HepG2 (cell line): ENCODE measurements around the gene LST1. TPM values are rescaled to one million over a fixed set of nuclear protein-coding genes. Genes with fewer than 3 reads are reported as not detected.

Experiments used
- ATAC-seq: fragments of 200-7000 bp; cut with Tn5 transposase; 3 replicates; pipeline ENCODE4 v1.9.1; 2020; ENCODE audit warnings: mild to moderate bottlenecking, moderate library complexity
- BruUV-seq: library from RNA; stranded (reverse); fragments of 400-500 nt; replicated peaks from 2 replicates; lab custom pipeline; 2021; lab: Mats Ljungman, UMichigan
- CTCF ChIA-PET: fragments of 300-600 bp; formaldehyde crosslinking; extraction: SDS; loops from one replicate; lab custom pipeline; 2021; ENCODE audit warnings: low total read pairs, inconsistent platforms, low intra/inter-chr PET ratio; lab: Yijun Ruan, JAX
- POLR2A ChIA-PET: fragments of 350-600 bp; sonication (Branson Sonifier 250); formaldehyde crosslinking; loops from one replicate; lab custom pipeline; 2020; ENCODE audit warnings: antibody characterized with exemption, inconsistent platforms; lab: Yijun Ruan, JAX
- DNase-seq: peaks from one replicate; pipeline ENCODE4 v3.0.0-alpha.2; 2015; ENCODE audit warnings: low spot score
- FAIRE-seq: peaks from 3 replicates; lab custom pipeline; 2011; peaks lifted over from hg19 to GRCh38; lab: Jason Lieb, UNC
- H2AFZ ChIP-seq: one replicate; pipeline ENCODE4 v1.6.1; 2011; ENCODE audit warnings: low read length, inconsistent platforms
- H3K27ac ChIP-seq: fragments of 300-600 bp; 3 replicates; pipeline ENCODE4 v1.8.0; 2011; ENCODE audit warnings: mixed run types, mild to moderate bottlenecking, mixed read lengths, low read length, inconsistent platforms; ENCODE audit not compliant: insufficient read depth; ENCODE audit errors: extremely low read length
- H3K27me3 ChIP-seq, 2 experiments: fragments of 200-600 bp in 1 of 2; 2 replicates in 1 of 2; 3 replicates in 1 of 2; pipeline versions ENCODE4 v1.6.0 to v1.8.0; 2011; ENCODE audit warnings: low read length in 2 of 2, mild to moderate bottlenecking in 2 of 2, moderate library complexity in 2 of 2, inconsistent platforms in 1 of 2; ENCODE audit not compliant: insufficient read depth in 2 of 2, control insufficient read depth in 1 of 2
- H3K36me3 ChIP-seq, 2 experiments: fragments of 200-600 bp in 1 of 2; replicated peaks in 1 of 2; 2 replicates in 1 of 2; 3 replicates in 1 of 2; pipeline versions ENCODE4 v1.5.1 to v1.8.0; 2011; ENCODE audit warnings: low read length in 2 of 2, inconsistent platforms in 1 of 2; ENCODE audit not compliant: insufficient read depth in 2 of 2, control insufficient read depth in 1 of 2
- H3K4me1 ChIP-seq: 2 replicates; pipeline ENCODE4 v1.5.1; 2012; ENCODE audit warnings: low read length, inconsistent platforms; ENCODE audit not compliant: insufficient read depth
- H3K4me2 ChIP-seq: 2 replicates; pipeline ENCODE4 v1.6.0; 2011; ENCODE audit warnings: low read depth, low read length, inconsistent platforms
- H3K4me3 ChIP-seq, 3 experiments: fragments of 200-600 bp in 1 of 3; sonication (generic), shearing (Covaris generic) in 1 of 3; replicated peaks in 1 of 3; 2 replicates each; pipeline ENCODE4 v1.5.1; 2011 to 2016; ENCODE audit warnings: low read length in 3 of 3, inconsistent platforms in 2 of 3, low read depth in 2 of 3, mild to moderate bottlenecking in 2 of 3, control low read depth in 1 of 3, mixed read lengths in 1 of 3; ENCODE audit not compliant: insufficient read depth in 1 of 3
- H3K79me2 ChIP-seq: one replicate; pipeline ENCODE4 v1.6.1; 2011; ENCODE audit warnings: low read length, inconsistent platforms; ENCODE audit not compliant: insufficient read depth
- H3K9ac ChIP-seq: 2 replicates; pipeline ENCODE4 v1.6.0; 2011; ENCODE audit warnings: mild to moderate bottlenecking, low read depth, low read length, inconsistent platforms; ENCODE audit not compliant: insufficient read depth
- H3K9me3 ChIP-seq: 2 replicates; pipeline ENCODE4 v1.5.1; 2012; ENCODE audit warnings: mild to moderate bottlenecking, low read length
- H4K20me1 ChIP-seq: 2 replicates; pipeline ENCODE4 v1.6.0; 2011; ENCODE audit warnings: inconsistent platforms, mild to moderate bottlenecking, low read length, moderate library complexity; ENCODE audit not compliant: insufficient read depth
- JUNB ChIP-seq: sonication (generic); formaldehyde crosslinking; IDR thresholded peaks from 2 replicates; pipeline ENCODE4 v1.8.0; 2022; ENCODE audit warnings: missing genetic modification reagents, mild to moderate bottlenecking, borderline replicate concordance
- KAT8 ChIP-seq: IDR thresholded peaks from 2 replicates; pipeline ENCODE4 v1.6.1; 2016; ENCODE audit warnings: missing genetic modification reagents, missing compliant biosample characterization
- KLF12 ChIP-seq: sonication (generic); formaldehyde crosslinking; IDR thresholded peaks from 2 replicates; pipeline ENCODE4 v1.4.0; 2020; ENCODE audit warnings: missing genetic modification reagents, borderline replicate concordance
- MXI1 ChIP-seq: IDR thresholded peaks from 3 replicates; pipeline ENCODE4 v1.6.1; 2012; ENCODE audit warnings: low read depth, low read length, inconsistent platforms, borderline replicate concordance
- NR3C1 ChIP-seq: sonication (generic); formaldehyde crosslinking; IDR thresholded peaks from 2 replicates; pipeline ENCODE4 v1.4.0; 2020; ENCODE audit warnings: missing genetic modification reagents
- PHF20 ChIP-seq: sonication (generic); formaldehyde crosslinking; IDR thresholded peaks from 2 replicates; pipeline ENCODE4 v1.5.0; 2020; ENCODE audit warnings: mild to moderate bottlenecking, missing genetic modification reagents
- RCOR2 ChIP-seq: IDR thresholded peaks from 2 replicates; pipeline ENCODE4 v1.6.1; 2016; ENCODE audit warnings: missing biosample characterization, missing genetic modification reagents
- ZNF276 ChIP-seq: sonication (generic); formaldehyde crosslinking; IDR thresholded peaks from 2 replicates; pipeline ENCODE4 v1.4.0; 2020; ENCODE audit warnings: mild to moderate bottlenecking, low read depth, missing genetic modification reagents
- ZNF337 ChIP-seq: sonication (generic); formaldehyde crosslinking; IDR thresholded peaks from 2 replicates; pipeline ENCODE4 v1.5.1; 2020; ENCODE audit warnings: missing genetic modification reagents, low read depth, mild to moderate bottlenecking, borderline replicate concordance
- ZNF562 ChIP-seq: sonication (generic); formaldehyde crosslinking; IDR thresholded peaks from 2 replicates; pipeline ENCODE4 v1.8.0; 2022; ENCODE audit warnings: missing genetic modification reagents, borderline replicate concordance
- ZSCAN31 ChIP-seq: sonication (generic); formaldehyde crosslinking; IDR thresholded peaks from 2 replicates; pipeline ENCODE4 v1.5.0; 2020; ENCODE audit warnings: low read depth, mild to moderate bottlenecking, missing genetic modification reagents
- WGBS: methylation state at CpG from one replicate; pipeline ENCODE4 v1.1.6; 2017; ENCODE audit warnings: low lambda C conversion rate; 5-methylcytosine and 5-hydroxymethylcytosine counted together
- in situ Hi-C: cut with HindIII; loops from 2 replicates; pipeline ENCODE4 v1.10.0; 2017; ENCODE audit warnings: low pct_unique_long_range_greater_than_20kb; ENCODE audit not compliant: extremely low pct_ligation_motif_present
- intact Hi-C: fragments of 100-400 bp; cut with micrococcal nuclease; formaldehyde crosslinking; loops from one replicate; pipeline ENCODE4 v1.10.0; 2022; ENCODE audit not compliant: unreplicated experiment
- polyA plus RNA-seq, 8 experiments: library from polyadenylated mRNA; depleted of rRNA in 3 of 8; stranded (reverse) in 7 of 8; unstranded in 1 of 8; fragments of >200 nt; fragmentation: Illumina TruSeq in 4 of 8; extraction: Trizol in 4 of 8; gene quantifications; 2 replicates each; pipeline versions ENCODE4 v1.2.1 to v1.2.3, GENCODE V29; 2011 to 2016; ENCODE audit warnings: low read depth in 4 of 8, missing spikeins in 1 of 8, mixed read lengths in 1 of 8; ENCODE audit not compliant: insufficient read depth in 1 of 8
- total RNA-seq, 5 experiments: library from RNA; depleted of rRNA; stranded (reverse); fragments of >200 nt; fragmentation: Illumina TruSeq; extraction: Trizol; gene quantifications; 2 replicates each; pipeline ENCODE4 v1.2.3, GENCODE V29; 2016; ENCODE audit warnings: low read depth in 1 of 5
- TF ChIP-seq, protein P1 (sequence below): sonication (generic); formaldehyde crosslinking; IDR thresholded peaks from 2 replicates; pipeline ENCODE4 v1.4.0; 2020; ENCODE audit warnings: low read depth, mild to moderate bottlenecking, missing genetic modification reagents
- TF ChIP-seq, protein P2 (sequence below): IDR thresholded peaks from 2 replicates; pipeline ENCODE4 v1.6.1; 2016; ENCODE audit warnings: missing compliant biosample characterization, missing genetic modification reagents, borderline replicate concordance

LST1 gene
- total and polyA plus RNA-seq, 2 of the 13 experiments (the other 11 are each of a cell fraction or from before 2014, with no cell fraction given) = not detected

DNA sequence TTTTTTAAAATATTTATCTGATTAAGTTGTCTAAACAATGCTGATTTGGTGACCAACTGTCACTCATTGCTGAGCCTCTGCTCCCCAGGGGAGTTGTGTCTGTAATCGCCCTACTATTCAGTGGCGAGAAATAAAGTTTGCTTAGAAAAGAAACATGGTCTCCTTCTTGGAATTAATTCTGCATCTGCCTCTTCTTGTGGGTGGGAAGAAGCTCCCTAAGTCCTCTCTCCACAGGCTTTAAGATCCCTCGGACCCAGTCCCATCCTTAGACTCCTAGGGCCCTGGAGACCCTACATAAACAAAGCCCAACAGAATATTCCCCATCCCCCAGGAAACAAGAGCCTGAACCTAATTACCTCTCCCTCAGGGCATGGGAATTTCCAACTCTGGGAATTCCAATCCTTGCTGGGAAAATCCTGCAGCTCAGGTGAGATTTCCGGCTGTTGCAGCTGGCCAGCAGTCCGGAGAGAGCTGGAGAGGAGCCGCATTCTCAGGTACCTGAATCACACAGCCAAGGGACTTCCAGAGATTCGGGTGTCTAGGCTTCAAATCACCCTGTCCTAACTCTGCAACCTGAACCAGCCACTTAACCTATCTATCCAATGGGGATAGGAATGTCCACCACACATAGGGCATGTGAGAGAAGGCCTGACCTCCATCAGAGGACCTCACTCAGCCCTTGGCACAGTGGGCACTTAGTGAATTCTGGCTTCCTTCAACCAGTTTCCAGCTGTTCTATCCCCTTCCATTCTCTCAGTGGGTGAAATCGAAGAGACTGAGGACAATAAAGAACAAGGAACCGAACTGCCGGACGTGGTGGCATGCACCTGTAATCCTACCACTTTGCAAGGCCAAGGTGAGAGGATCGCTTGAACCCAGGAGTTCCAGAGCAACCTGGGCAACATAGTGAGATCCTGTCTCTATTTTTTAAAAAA is 7.6 kb upstream of the LST1 start (continued):
- TF ChIP-seq, protein P1, sequence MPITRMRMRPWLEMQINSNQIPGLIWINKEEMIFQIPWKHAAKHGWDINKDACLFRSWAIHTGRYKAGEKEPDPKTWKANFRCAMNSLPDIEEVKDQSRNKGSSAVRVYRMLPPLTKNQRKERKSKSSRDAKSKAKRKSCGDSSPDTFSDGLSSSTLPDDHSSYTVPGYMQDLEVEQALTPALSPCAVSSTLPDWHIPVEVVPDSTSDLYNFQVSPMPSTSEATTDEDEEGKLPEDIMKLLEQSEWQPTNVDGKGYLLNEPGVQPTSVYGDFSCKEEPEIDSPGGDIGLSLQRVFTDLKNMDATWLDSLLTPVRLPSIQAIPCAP (CRISPR knock-in tag) = no peak

DNA sequence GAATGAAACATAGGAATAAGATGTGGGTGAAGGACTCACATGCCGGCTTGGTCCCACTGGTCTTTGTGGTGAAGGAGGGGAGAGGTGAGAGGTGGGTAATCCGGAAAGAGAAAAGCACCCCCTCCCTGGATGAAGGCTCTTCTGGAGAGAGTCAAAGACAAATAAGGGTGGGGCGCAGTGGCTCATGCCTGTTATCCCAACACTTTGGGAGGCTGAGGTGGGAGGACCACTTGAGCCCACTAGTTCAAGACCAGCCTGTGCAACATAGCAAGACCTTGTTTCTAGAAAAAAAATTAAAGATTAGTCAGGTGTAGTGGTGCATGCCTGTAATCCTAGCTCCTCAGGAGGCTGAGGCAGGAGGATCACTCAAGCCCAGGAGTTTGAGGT is 7.0 kb upstream of the LST1 start:
- in situ Hi-C loops (no loop called here), intact Hi-C loops (no loop called here)
- no peak for TF ChIP-seq KLF12 (CRISPR knock-in tag)
- no peak for TF ChIP-seq ZNF562 (CRISPR knock-in tag)
- no peak for TF ChIP-seq NR3C1 (CRISPR knock-in tag)
- no peak for TF ChIP-seq MXI1
- no peak for TF ChIP-seq KAT8 (CRISPR knock-in tag)
- TF ChIP-seq, protein P2, sequence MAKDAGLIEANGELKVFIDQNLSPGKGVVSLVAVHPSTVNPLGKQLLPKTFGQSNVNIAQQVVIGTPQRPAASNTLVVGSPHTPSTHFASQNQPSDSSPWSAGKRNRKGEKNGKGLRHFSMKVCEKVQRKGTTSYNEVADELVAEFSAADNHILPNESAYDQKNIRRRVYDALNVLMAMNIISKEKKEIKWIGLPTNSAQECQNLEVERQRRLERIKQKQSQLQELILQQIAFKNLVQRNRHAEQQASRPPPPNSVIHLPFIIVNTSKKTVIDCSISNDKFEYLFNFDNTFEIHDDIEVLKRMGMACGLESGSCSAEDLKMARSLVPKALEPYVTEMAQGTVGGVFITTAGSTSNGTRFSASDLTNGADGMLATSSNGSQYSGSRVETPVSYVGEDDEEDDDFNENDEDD = no peak
- TF ChIP-seq JUNB (CRISPR knock-in tag) = no peak
- TF ChIP-seq ZNF337 (CRISPR knock-in tag) = no peak
- no peak for TF ChIP-seq ZNF276 (CRISPR knock-in tag)
- TF ChIP-seq PHF20 (CRISPR knock-in tag) = no peak
- TF ChIP-seq RCOR2 (CRISPR knock-in tag) = no peak
- no peak for TF ChIP-seq ZSCAN31 (CRISPR knock-in tag)
- Histone ChIP-seq H3K9me3 (no peaks in the 10 kb centered on the region), H3K9ac (no peak overlapping the region), H3K4me1 (peaks cover 25% of the 10 kb centered on the region), H3K36me3 (no peaks in the 10 kb centered on the region), H2AFZ (no peak overlapping the region), H3K4me3 (no peak overlapping the region), H3K27me3 (peaks cover 15 to 83% of the 10 kb centered on the region in 2 experiments), H3K79me2 (no peaks in the 10 kb centered on the region), H3K4me2 (no peak overlapping the region), H3K27ac (no peak overlapping the region), H4K20me1 (no peaks in the 10 kb centered on the region)
- DNase-seq (no peak), ATAC-seq (no peak), FAIRE-seq (no peak)
- no TSS peak for BruUV-seq
- ChIA-PET POLR2A (interaction anchor here (1.9 kb wide), 1 partner anchor 19 kb away, joined by 4 read pairs; no protein-coding TSS in a partner anchor), CTCF (no interaction called here)
- 55% methylated on average over 3 of the region's 3 CpGs for WGBS
